ENCODE measurements around the gene AGAP2. TPM values are rescaled to one million over a fixed set of nuclear protein-coding genes. Genes with fewer than 3 reads are reported as not detected.

Gene AGAP2
- polyA plus RNA-seq, 4 donors: 0.79 to 1.5 (median 1.4) TPM

GRCh38 chr12:57755194-57755453 lies 16.6 kb upstream of the AGAP2 start:
- no peak for DNase-seq (ENCODE audit: low read depth in 4 of 4, low spot score in 3 of 4)

DNA sequence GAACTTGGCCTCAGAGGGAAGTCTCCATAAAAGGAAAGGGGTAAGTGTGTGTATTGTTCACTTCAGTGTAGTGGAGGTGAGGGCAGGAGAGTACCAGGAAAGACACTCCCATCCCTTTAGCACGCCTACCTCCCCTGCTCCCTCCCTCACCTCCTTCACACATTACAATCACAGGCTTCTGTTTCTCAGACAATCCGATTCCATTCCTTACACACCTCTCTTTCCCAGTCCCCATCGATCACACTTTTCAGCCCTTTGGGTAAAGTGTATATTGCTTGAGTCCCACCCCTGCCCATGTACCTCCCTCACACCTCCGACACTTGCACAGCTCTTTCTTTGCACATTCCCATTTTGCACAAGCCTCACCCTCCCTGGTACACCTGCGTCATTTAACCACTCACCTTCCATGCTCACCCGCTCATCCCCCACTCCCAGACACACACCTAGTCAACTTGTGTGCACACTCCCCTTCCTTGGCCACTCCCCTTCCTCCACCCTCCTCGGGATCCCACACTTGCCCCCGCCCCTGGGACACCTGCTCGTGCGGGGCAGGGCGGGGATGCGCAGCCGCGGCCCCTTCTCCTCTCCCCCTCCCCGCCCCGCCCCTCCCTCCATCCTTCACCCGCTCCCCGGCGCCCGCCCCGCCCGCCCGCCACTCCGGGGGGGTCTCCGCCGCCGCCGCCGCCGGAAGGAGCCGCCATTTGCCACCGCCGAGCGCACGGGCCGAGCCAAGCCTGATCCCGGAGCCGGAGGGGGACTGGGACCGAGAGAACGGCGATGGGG lies 16.1 kb upstream of the AGAP2 start, which contains the start of gene MARCHF9:
TSS of gene MARCHF9 (plus strand) at position 693 of the 783 bp plus-strand sequence. CDS start 426 bp downstream, outside the sequence.
- no peak for DNase-seq (ENCODE audit: low read depth in 4 of 4, low spot score in 3 of 4)

DNA sequence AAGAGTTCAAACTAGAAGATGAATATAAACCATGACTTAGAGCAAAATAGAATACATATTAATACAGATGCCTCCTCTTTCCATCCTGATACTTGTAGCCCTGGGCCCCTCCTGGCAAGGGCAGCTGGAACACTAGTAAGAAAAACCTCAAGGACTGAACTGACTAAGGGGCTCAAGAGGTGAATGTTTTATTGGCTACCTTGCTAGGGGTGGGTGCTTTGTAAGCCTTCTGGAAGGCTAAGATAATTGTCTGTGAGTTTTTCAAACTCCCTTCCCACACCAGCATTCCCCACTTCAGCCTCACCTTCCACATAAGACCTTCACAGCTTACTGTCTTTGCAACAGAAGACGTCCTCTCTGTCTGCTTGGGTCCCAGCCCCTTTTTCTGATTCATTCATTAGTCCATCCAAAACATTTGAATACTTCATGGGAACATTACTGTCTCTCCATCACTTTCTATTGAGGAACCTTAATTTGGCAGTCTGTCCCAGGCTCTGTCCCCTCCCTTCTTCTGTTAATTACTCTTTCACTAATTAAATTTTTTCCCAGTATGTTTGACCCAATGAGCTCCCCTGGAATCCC lies 15.3 kb upstream of the AGAP2 start:
- DNase-seq (ENCODE audit: low read depth in 4 of 4, low spot score in 3 of 4): no peak

DNA sequence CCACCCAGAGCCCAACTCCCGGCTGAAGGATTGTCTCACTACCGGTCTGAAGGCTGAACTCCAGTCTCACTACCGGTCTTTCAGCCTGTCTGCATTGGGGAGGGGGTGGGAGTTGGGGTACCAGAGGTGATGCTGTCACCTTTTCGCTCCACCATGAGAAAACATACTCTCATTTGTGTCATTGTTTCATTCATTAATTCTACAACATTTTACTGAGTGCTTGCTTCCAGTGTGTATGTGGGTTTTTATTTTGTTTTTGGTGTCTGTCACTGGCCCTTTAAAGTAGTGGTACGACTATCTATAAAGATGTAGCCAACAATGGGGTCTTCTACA lies 14.1 kb upstream of the AGAP2 start:
- no peak for DNase-seq (ENCODE audit: low read depth in 4 of 4, low spot score in 3 of 4)

- peak; percentile 96 to 98 (median 97) for DNase-seq (ENCODE audit: low read depth in 4 of 4, low spot score in 3 of 4)
Measured at GRCh38 chr12:57751788-57752667, 13.5 kb upstream of the AGAP2 start, which contains the start of gene CDK4. Gene CDK4 (minus strand): TSS chr12:57752310. CDS start chr12:57751717, 593 bp downstream.

DNA sequence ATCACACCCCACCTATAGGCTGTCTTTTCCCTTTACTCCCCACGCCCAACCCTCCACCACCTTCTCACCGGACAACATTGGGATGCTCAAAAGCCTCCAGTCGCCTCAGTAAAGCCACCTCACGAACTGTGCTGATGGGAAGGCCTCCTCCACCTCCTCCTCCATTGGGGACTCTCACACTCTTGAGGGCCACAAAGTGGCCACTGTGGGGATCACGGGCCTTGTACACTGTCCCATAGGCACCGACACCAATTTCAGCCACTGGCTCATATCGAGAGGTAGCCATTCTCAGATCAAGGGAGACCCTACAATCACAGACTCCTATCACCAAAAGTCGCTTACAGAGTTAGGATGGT lies 12.9 kb upstream of the AGAP2 start:
- DNase-seq (ENCODE audit: low read depth in 4 of 4, low spot score in 3 of 4): no peak

- DNase-seq (ENCODE audit: low read depth in 4 of 4, low spot score in 3 of 4): no peak
Measured at GRCh38 chr12:57750561-57751431, 12.3 kb upstream of the AGAP2 start.

GRCh38 chr12:57749061-57749460 lies 10.5 kb upstream of the AGAP2 start:
- no peak for DNase-seq (ENCODE audit: low read depth in 4 of 4, low spot score in 3 of 4)

GRCh38 chr12:57746025-57746424 lies 7.5 kb upstream of the AGAP2 start:
- no peak for DNase-seq (ENCODE audit: low read depth in 4 of 4, low spot score in 3 of 4)

DNA sequence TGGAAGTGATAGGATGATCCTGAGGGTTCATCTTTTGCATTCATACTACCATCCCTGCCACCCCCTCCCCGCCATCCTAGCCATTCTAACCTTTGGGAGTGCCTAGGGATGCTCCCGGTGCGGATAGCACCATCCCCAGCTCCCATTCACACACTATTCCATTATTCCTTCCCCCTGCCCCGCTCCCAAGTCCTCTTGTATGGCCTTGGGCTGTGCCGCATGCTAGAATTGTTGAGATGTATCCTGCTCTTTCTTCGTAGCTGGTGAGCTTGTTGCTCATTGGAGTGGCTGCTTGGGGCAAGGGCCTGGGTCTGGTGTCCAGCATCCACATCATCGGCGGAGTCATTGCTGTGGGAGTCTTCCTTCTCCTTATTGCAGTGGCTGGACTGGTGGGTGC lies 6.9 kb upstream of the AGAP2 start:
- DNase-seq (ENCODE audit: low read depth in 4 of 4, low spot score in 3 of 4): no peak

GRCh38 chr12:57744777-57745484 lies 6.4 kb upstream of the AGAP2 start, which contains the start of gene TSPAN31:
Gene TSPAN31 (plus strand): TSS chr12:57745039. CDS start chr12:57745155, 116 bp downstream.
- DNase-seq (ENCODE audit: low read depth in 4 of 4, low spot score in 3 of 4): peak; percentile 96 to 98 (median 97)

DNA sequence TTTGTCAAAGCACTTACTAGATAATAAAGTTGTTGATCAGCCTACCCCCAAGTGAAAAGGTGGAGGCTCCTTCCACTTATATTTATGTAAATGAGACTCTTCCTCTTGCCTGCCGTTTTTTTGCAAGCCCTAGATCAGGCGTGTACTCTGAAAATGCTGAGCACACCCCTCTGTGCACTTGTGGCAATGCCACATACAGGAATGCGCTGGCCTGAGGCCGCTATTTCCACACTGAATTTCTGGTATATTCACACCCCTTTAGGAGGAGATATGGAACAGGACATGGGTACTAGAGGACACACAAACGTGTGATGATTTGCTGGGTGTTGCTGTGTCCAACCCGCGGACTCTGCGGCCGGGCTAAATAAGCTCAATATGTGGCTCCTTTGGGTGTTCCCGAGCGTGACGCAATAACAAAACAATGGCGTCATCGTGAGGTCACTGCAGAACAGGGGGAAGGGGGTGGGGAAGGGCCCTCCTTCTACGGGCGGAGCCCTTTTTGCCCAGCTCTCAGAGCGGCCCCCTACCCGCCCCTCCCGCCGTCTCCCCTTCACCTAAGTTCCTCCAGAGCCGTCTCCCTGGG lies 5.7 kb upstream of the AGAP2 start:
- DNase-seq (ENCODE audit: low read depth in 4 of 4, low spot score in 3 of 4): peak in 2 of 4 donors; percentile 70

- no peak for DNase-seq (ENCODE audit: low read depth in 4 of 4, low spot score in 3 of 4)
Measured at GRCh38 chr12:57743769-57744168, 5.2 kb upstream of the AGAP2 start.

DNA sequence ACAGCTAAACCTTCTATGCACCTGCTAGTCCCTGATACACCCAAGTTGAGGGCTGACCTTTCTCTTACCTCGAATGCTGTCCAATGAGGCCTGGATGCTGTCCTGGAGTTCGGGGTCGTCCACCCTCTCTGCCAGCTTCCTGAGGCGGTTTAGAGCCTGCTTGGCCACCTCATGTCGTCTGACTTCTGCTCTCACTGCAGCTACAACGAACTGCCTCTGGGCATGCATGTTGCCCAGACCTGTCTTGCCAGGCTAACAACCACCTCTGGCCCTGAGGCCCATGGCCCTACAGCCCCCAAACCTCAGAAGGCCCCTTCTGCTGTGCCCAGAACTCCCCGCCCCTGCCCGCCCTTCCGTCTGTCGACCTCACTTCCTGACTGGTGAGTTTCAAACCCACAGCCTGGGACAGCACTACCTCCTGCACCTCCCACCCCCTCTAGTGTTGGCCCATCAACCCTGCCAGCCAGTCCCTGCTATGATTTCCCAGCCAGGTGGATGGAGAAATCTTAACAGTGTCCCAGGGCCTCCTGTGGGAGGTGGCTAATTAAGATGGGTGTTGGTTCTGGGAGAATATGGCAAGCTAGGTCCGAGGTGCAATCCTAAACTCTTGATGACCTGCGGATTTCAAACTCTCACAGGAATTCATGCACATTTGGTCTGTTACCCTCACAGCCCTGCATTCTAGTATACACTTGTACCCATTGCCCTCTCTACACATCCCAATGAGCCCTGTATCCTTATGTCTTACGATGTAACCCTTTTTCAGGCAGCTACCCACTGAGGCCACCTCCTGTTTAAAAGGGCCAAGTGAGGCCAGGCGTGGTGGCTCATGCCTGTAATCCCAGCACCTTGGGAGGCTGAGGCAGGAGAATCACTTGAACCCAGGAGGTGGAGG lies 3.5 kb upstream of the AGAP2 start:
- DNase-seq (ENCODE audit: low read depth in 4 of 4, low spot score in 3 of 4): no peak

- no peak for DNase-seq (ENCODE audit: low read depth in 4 of 4, low spot score in 3 of 4)
Measured at GRCh38 chr12:57741413-57741789, 2.9 kb upstream of the AGAP2 start.

DNA sequence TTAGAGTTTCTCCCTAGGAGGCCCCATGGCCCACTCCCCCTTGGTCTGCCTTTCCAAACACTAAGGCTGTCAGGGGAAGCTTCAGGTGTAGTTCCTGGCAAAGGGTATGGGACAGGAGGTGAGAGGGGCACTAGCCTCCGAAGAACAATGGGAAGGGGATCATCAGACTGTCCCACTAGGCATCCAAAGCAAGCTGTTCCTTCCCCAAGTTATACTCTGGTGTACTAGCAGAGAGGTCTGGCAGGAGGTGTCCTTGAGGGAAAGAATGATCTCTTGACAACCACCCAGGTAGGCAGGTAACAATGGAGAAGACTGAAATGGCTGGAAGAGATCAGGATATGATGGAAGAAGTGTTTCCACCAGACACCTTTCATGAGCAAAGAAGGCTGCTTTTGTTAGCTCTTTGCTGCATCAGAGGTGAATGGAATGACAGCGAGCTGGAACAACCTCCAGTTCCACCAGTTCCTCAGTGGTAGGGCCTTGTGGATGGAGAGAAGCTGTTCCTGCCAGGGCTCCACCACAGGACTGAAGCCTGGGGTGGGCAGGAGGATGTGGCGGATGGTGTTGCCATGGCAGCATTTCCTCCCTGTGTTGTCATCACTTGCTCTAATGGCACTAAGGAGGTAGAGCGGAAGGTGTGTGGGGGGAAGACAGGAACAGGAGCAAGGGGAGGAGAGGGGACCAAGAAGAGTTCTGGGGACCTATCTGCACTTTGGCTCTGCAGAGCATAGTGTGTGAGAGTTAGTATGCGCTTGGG lies 2.3 kb upstream of the AGAP2 start:
- DNase-seq (ENCODE audit: low read depth in 4 of 4, low spot score in 3 of 4): no peak

- no peak for DNase-seq (ENCODE audit: low read depth in 4 of 4, low spot score in 3 of 4)
Measured at GRCh38 chr12:57739914-57740538, 1.5 kb upstream of the AGAP2 start.

Measured in left renal pelvis (tissue), 4 donors.